Measurements from ENCODE around the gene PLCG1.
"Not testable (repeated sequence)": the region's sequence is repeated elsewhere in the genome, so short reads cannot be mapped to it uniquely, and the experiment has no call there.

The PLCG1 gene

GRCh38 chr20:41124451-41125094 is 12.8 kb upstream of the PLCG1 start:
- no peak for DNase-seq (ENCODE audit: low spot score)

- no peak for DNase-seq (ENCODE audit: low spot score)
Observed at GRCh38 chr20:41125530-41126457, 11.5 kb upstream of the PLCG1 start.

GRCh38 chr20:41126719-41127118 is 10.6 kb upstream of the PLCG1 start:
- DNase-seq (ENCODE audit: low spot score) = no peak

GRCh38 chr20:41128317-41128716 is 9.0 kb upstream of the PLCG1 start:
- DNase-seq (ENCODE audit: low spot score) = not testable (repeated sequence)

- DNase-seq (ENCODE audit: low spot score) = no peak
Observed at GRCh38 chr20:41131594-41132387, 5.6 kb upstream of the PLCG1 start.

- DNase-seq (ENCODE audit: low spot score) = not testable (repeated sequence)
Observed at GRCh38 chr20:41132388-41132775, 5.0 kb upstream of the PLCG1 start.

- DNase-seq (ENCODE audit: low spot score) = peak; percentile 39
Observed at GRCh38 chr20:41133709-41134361, 3.5 kb upstream of the PLCG1 start.

- no peak for DNase-seq (ENCODE audit: low spot score)
Observed at GRCh38 chr20:41134362-41135186, 2.8 kb upstream of the PLCG1 start.

- DNase-seq (ENCODE audit: low spot score) = peak; percentile 68
Observed at GRCh38 chr20:41135187-41135887, 2.0 kb upstream of the PLCG1 start.

- no peak for DNase-seq (ENCODE audit: low spot score)
Observed at GRCh38 chr20:41135888-41136679, 1.3 kb upstream of the PLCG1 start.

- DNase-seq (ENCODE audit: low spot score) = peak; percentile 49
Observed at GRCh38 chr20:41137614-41138474, 501 bp downstream of the PLCG1 start.

- peak; percentile 55 for DNase-seq (ENCODE audit: low spot score)
Observed at GRCh38 chr20:41138475-41139226, 1.3 kb downstream of the PLCG1 start.

- DNase-seq (ENCODE audit: low spot score) = no peak
Observed at GRCh38 chr20:41139227-41140093, 2.1 kb downstream of the PLCG1 start.

- no peak for DNase-seq (ENCODE audit: low spot score)
Observed at GRCh38 chr20:41140226-41141133, 3.1 kb downstream of the PLCG1 start.

GRCh38 chr20:41141153-41141815 is 3.9 kb downstream of the PLCG1 start:
- DNase-seq (ENCODE audit: low spot score) = peak; percentile 25

Data from CD4-positive, alpha-beta T cell treated with Interleukin-6 at 100 ng/mL for 8 hours (primary cell).